OCI-LY3 (cell line): ENCODE data around the gene CHD5.

ENCODE experiments used
- CTCF ChIP-seq: fragments of 200-600, 300-600 bp; sonication (generic); IDR thresholded peaks from 2 replicates; pipeline ENCODE4 v1.5.1; 2014; ENCODE audit warnings: antibody characterized with exemption, low read length, low read depth
- EZH2phosphoT487 ChIP-seq: fragments of 200-600 bp; shearing (Covaris generic); IDR thresholded peaks from 2 replicates; pipeline ENCODE4 v1.6.1; 2018; ENCODE audit warnings: antibody characterized with exemption, mixed run types, low read depth

GRCh38 chr1:6145396-6145750 lies 34.7 kb downstream of the CHD5 start:
- TF ChIP-seq CTCF, result no peak
- TF ChIP-seq EZH2phosphoT487, result no peak
